Bladder microvascular endothelial cell (primary cell): ENCODE data around the gene HTR1E. TPM values are rescaled to one million over a fixed set of nuclear protein-coding genes. Genes with fewer than 3 reads are reported as not detected.

Experiments used
- total RNA-seq: library from RNA; depleted of rRNA; stranded (reverse); fragments of >200 nt; gene quantifications from 2 replicates; pipeline ENCODE4 v1.2.3, GENCODE V29; 2014

The HTR1E gene, protein sequence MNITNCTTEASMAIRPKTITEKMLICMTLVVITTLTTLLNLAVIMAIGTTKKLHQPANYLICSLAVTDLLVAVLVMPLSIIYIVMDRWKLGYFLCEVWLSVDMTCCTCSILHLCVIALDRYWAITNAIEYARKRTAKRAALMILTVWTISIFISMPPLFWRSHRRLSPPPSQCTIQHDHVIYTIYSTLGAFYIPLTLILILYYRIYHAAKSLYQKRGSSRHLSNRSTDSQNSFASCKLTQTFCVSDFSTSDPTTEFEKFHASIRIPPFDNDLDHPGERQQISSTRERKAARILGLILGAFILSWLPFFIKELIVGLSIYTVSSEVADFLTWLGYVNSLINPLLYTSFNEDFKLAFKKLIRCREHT
- total RNA-seq, result not detected in 2 replicates

DNA sequence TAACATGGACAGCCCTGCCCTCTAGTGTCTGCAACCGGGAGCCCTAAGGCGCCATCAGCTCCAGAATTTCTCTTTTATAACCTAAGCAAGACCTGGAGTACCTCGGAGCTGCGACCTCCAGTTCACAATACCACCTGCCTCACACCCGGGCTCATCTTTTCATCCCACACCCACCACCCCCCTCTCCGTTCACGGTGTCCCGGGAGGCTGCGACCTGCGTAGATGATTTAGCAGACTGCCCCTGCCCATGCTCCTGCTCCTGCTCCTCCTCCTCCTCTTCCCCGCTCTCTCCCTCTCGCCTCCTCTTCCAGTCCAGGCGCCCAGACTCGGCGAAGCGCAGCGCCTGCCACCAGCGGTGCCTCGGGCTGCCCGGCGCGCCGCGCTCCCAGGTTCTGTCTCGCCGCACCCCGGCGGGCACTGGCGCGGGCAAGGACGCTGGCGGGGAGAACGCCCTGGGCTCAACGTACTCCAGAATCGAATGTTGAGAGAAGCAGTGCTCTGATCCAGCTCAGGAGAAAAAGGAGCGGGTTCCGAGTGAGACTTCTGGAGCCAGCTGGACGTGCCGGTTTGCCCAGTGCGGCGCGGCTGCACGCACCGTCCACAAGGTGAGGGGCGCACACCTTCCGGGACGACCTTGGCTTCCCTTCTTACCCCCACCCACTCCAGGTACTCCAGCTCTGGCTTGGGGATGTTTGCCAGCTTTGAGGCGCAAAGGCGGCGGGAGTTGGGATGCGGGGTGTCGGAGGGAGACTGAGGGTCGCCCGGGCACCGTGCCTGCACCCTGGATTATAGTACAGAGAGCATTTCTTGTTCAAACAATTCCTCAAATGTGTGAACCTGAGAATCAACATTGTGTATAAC is at the start of gene HTR1E:
Gene HTR1E (plus strand): TSS at position 310 of the 861 bp plus-strand sequence. CDS start 77,807 bp downstream, outside the sequence.

Other genes with a start within 250 kb of the HTR1E start
- gene CGA, start 157.6 kb downstream of the HTR1E start, total RNA-seq, result not detected in 2 replicates
- 10.0 and 34.7 TPM in 2 replicates for gene ZNF292, start 218.0 kb downstream of the HTR1E start, total RNA-seq